Activated T-cell treated with anti-CD3 and anti-CD28 coated beads, Interleukin-2, amount 50 U/mL, for 4 hours (primary cell): Measurements from ENCODE around the gene TPX2. TPM values are rescaled to one million over a fixed set of nuclear protein-coding genes. Genes with fewer than 3 reads are reported as not detected.

ENCODE experiments used
- ATAC-seq, 2 donors: fragments of 200-7000 bp; cut with Tn5 transposase; one replicate each; pipeline ENCODE4 v1.10.0; 2021
- DNase-seq: peaks from one replicate; pipeline ENCODE4 v3.0.0-alpha.2; 2020
- H3K27me3 Mint-ChIP-seq: one replicate; pipeline ENCODE4 v1.8.0; 2021; ENCODE audit warnings: low read depth, mixed read lengths
- H3K36me3 Mint-ChIP-seq: one replicate; pipeline ENCODE4 v1.8.0; 2022; ENCODE audit warnings: mixed read lengths; ENCODE audit not compliant: insufficient read depth
- H3K4me1 Mint-ChIP-seq: one replicate; pipeline ENCODE4 v1.8.0; 2021; ENCODE audit warnings: low read depth, mixed read lengths
- H3K4me3 Mint-ChIP-seq: one replicate; pipeline ENCODE4 v1.8.0; 2021; ENCODE audit warnings: mild to moderate bottlenecking, moderate library complexity, mixed read lengths
- H3K9me3 Mint-ChIP-seq: one replicate; pipeline ENCODE4 v1.8.0; 2021; ENCODE audit warnings: mixed read lengths
- total RNA-seq, 3 donors: library from RNA; stranded (reverse); gene quantifications; one replicate each; pipeline ENCODE4 v1.2.1, GENCODE V29; 2021

The TPX2 gene
- total RNA-seq, 3 donors from 2014 or later, result 8.0 to 9.9 (median 9.3) TPM

GRCh38 chr20:31831211-31831610 is 92.1 kb downstream of the TPX2 start:
- no peak for DNase-seq
- peaks cover 3% of the 10 kb centered on the region for H3K4me1 Mint-ChIP-seq
- ATAC-seq, result no peak
- H3K9me3 Mint-ChIP-seq, result no peaks in the 10 kb centered on the region
- H3K36me3 Mint-ChIP-seq, result no peaks in the 10 kb centered on the region
- no peaks in the 10 kb centered on the region for H3K27me3 Mint-ChIP-seq
- H3K4me3 Mint-ChIP-seq, result no peak overlapping the region

- H3K4me1 Mint-ChIP-seq, result peaks cover 6% of the 10 kb centered on the region
- DNase-seq (no peak), ATAC-seq (no peak)
- H3K36me3 Mint-ChIP-seq, result no peaks in the 10 kb centered on the region
- no peak overlapping the region for H3K4me3 Mint-ChIP-seq
- H3K9me3 Mint-ChIP-seq, result no peaks in the 10 kb centered on the region
- no peaks in the 10 kb centered on the region for H3K27me3 Mint-ChIP-seq
These were observed 92.7 kb downstream of the TPX2 start for GRCh38 chr20:31831771-31832306.

DNA sequence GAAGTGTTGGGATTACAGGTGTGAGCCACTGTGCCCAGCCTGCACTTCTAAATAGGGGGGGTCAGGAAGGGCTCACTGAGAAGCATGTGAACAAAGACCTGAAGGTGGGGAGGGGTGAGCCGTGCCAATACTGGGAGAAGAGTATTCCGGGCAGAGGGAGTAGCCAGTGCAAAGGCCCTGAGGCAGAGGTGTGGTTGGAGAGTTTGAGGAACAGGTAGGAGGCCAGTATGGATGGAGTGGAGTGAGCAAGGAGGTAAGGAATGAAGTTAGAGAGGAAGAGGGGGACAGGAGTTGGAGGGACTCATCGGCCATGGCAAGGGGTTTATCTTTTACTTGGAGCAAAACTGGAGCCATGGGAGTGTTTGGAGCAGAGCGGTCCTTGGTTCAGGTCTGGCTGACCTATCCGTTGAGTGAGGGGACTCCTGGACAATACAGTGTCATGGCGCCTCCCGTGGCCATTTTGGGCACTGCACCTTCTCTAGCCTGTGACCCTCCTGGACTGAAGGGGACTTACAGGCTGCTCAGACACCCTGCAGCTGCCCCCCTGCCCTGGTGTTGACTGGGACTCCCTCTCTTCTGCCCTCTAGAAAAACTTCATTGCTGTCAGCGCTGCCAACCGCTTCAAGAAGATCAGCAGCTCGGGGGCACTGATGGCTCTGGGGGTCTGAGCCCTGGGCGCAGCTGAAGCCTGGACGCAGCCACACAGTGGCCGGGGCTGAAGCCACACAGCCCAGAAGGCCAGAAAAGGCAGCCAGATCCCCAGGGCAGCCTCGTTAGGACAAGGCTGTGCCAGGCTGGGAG is 94.2 kb downstream of the TPX2 start:
- Mint-ChIP-seq H3K4me1 (peaks cover 6% of the 10 kb centered on the region), H3K9me3 (no peaks in the 10 kb centered on the region), H3K36me3 (no peaks in the 10 kb centered on the region), H3K27me3 (no peaks in the 10 kb centered on the region), H3K4me3 (no peak overlapping the region)
- DNase-seq (peak; percentile 54), ATAC-seq (peak; percentile 45 to 55)

DNA sequence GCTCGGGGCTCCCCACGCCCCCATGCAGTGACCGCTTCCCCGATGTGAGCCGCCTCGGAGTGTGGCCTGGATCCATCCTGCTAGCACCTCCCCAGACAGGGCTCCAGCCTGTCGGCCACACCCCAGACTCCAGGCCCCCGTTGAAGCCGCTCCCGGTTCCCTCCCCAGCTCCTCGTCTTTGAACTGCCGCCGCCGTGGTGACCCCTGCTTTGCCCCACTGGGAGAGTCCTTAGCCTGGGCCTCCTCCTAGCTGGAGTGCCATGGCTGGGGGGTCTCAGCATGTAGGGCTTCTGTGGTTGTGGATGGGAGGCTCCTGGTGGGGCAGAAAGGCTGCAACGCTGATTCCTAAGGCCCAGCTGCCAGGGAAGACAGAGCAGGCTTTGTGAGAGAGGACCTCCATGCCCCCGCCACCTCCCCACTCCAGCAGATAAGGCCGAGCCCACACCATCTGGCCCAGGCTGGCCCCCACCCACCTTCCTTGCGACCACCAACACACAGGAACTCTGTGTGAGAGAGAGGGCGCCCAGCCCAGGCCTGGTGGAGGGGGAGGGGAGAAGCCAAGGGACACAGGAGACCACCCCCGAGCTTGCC is 94.9 kb downstream of the TPX2 start:
- H3K4me1 Mint-ChIP-seq, result peaks cover 6% of the 10 kb centered on the region
- H3K27me3 Mint-ChIP-seq, result no peaks in the 10 kb centered on the region
- H3K9me3 Mint-ChIP-seq, result no peaks in the 10 kb centered on the region
- DNase-seq (no peak), ATAC-seq (no peak)
- no peaks in the 10 kb centered on the region for H3K36me3 Mint-ChIP-seq
- H3K4me3 Mint-ChIP-seq, result no peak overlapping the region

GRCh38 chr20:31835554-31835953 is 96.5 kb downstream of the TPX2 start:
- H3K4me3 Mint-ChIP-seq, result no peak overlapping the region
- ATAC-seq, result peak in 1 of 2 donors; percentile 15
- no peaks in the 10 kb centered on the region for H3K36me3 Mint-ChIP-seq
- DNase-seq, result no peak
- no peaks in the 10 kb centered on the region for H3K27me3 Mint-ChIP-seq
- H3K9me3 Mint-ChIP-seq, result no peaks in the 10 kb centered on the region
- H3K4me1 Mint-ChIP-seq, result peaks cover 6% of the 10 kb centered on the region

GRCh38 chr20:31835977-31836852 is 97.1 kb downstream of the TPX2 start:
- DNase-seq (no peak), ATAC-seq (peak; percentile 11 to 31)
- Mint-ChIP-seq H3K4me1 (peaks cover 6% of the 10 kb centered on the region), H3K27me3 (no peaks in the 10 kb centered on the region), H3K4me3 (no peak overlapping the region), H3K36me3 (no peaks in the 10 kb centered on the region), H3K9me3 (no peaks in the 10 kb centered on the region)

DNA sequence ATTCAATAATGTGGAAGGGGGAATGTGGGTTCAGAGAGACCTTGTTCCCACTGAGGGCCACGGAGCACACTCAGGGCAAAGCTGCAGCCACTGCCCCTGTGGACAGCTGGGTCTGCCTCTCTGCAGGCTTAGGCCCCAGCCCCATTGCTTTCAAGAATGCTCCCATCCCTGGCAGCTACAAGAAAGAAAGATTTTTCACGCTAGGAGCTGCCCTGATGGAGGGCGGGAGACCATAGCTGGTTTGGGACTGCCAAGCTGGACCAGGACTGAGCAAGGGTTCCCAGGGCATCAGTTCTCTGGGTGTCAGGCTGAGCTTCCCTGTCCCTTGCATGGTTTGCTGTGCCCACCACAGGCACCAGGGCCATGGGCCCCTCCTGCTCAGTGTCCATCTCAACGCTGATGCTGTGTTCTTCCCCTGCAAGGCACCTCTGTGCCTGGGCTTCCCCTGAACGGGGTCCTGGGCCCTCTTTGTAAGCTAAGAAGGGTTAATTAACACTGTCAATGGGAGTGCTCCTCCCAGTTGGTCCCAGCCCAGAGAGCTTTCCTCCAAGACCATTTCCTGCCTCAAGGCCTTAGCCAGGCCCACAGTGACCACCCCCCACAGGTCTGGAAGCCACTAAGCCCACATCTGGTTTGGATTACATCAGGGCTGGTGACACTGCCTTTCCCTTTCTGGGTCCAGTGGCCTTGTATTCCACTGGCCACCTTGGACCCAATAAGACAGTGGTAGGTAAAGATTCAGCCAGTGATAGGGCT is 97.9 kb downstream of the TPX2 start:
- Mint-ChIP-seq H3K4me3 (no peak overlapping the region), H3K27me3 (no peaks in the 10 kb centered on the region), H3K9me3 (no peaks in the 10 kb centered on the region), H3K4me1 (peaks cover 6% of the 10 kb centered on the region), H3K36me3 (no peaks in the 10 kb centered on the region)
- DNase-seq (no peak), ATAC-seq (no peak)

GRCh38 chr20:31837896-31838397 is 98.9 kb downstream of the TPX2 start:
- H3K9me3 Mint-ChIP-seq, result no peaks in the 10 kb centered on the region
- H3K4me3 Mint-ChIP-seq, result no peak overlapping the region
- DNase-seq (no peak), ATAC-seq (no peak)
- no peaks in the 10 kb centered on the region for H3K36me3 Mint-ChIP-seq
- no peaks in the 10 kb centered on the region for H3K27me3 Mint-ChIP-seq
- peaks cover 6% of the 10 kb centered on the region for H3K4me1 Mint-ChIP-seq

- no peak for DNase-seq
- H3K27me3 Mint-ChIP-seq, result no peaks in the 10 kb centered on the region
- H3K4me1 Mint-ChIP-seq, result peaks cover 6% of the 10 kb centered on the region
- no peak overlapping the region for H3K4me3 Mint-ChIP-seq
- H3K9me3 Mint-ChIP-seq, result no peaks in the 10 kb centered on the region
- no peak for ATAC-seq
- no peaks in the 10 kb centered on the region for H3K36me3 Mint-ChIP-seq
These were observed 99.7 kb downstream of the TPX2 start for GRCh38 chr20:31838646-31839292.

GRCh38 chr20:31839782-31840487 is 100.8 kb downstream of the TPX2 start:
- no peak for ATAC-seq
- H3K27me3 Mint-ChIP-seq, result no peaks in the 10 kb centered on the region
- H3K4me3 Mint-ChIP-seq, result no peak overlapping the region
- H3K4me1 Mint-ChIP-seq, result peaks cover 6% of the 10 kb centered on the region
- no peak for DNase-seq
- no peaks in the 10 kb centered on the region for H3K9me3 Mint-ChIP-seq
- H3K36me3 Mint-ChIP-seq, result no peaks in the 10 kb centered on the region

GRCh38 chr20:31840906-31841816 is 102.1 kb downstream of the TPX2 start:
- Mint-ChIP-seq H3K4me3 (no peak overlapping the region), H3K9me3 (no peaks in the 10 kb centered on the region)
- ATAC-seq, result no peak

DNA sequence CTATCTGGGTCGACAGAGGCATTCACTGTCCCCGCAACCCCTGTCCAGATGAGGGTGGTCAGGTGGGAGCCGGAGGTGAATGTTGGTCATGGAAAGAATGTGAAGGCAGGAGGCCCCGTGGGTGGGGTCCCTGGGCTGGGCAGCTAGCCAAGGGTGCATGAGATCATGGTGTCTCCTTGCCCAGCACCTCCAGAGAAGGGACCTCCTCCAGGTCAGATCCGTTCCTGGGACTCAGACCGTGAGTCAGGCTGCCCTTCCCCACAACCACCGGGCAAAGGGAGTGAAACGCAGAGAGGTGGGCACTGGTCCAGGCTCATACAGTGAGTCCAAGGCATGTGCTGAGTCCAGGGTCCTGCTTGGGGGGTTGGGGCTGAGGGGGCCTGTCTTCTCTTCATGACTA is 102.8 kb downstream of the TPX2 start:
- Mint-ChIP-seq H3K36me3 (no peaks in the 10 kb centered on the region), H3K9me3 (no peaks in the 10 kb centered on the region), H3K4me3 (no peak overlapping the region), H3K27me3 (no peaks in the 10 kb centered on the region), H3K4me1 (no peaks in the 10 kb centered on the region)
- DNase-seq, result no peak
- no peak for ATAC-seq

More at GRCh38 chr20:31840906-31841816, 102.1 kb downstream of the TPX2 start:
- Mint-ChIP-seq H3K36me3 (no peaks in the 10 kb centered on the region), H3K27me3 (no peaks in the 10 kb centered on the region), H3K4me1 (peaks cover 4% of the 10 kb centered on the region)
- no peak for DNase-seq
